Measurements from ENCODE around the gene SETD5.

The SETD5 gene

GRCh38 chr3:9388562-9389272 is 8.7 kb upstream of the SETD5 start:
- DNase-seq (ENCODE audit: low read depth) = no peak

- DNase-seq (ENCODE audit: low read depth) = no peak
These were observed 7.0 kb upstream of the SETD5 start for GRCh38 chr3:9390265-9390888.

- no peak for DNase-seq (ENCODE audit: low read depth)
These were observed 5.4 kb upstream of the SETD5 start for GRCh38 chr3:9392041-9392440.

- DNase-seq (ENCODE audit: low read depth) = no peak
These were observed 1.7 kb upstream of the SETD5 start for GRCh38 chr3:9395570-9396300.

- DNase-seq (ENCODE audit: low read depth) = peak; percentile 81
These were observed 1.1 kb upstream of the SETD5 start for GRCh38 chr3:9396301-9396631.

- peak; percentile 96 for DNase-seq (ENCODE audit: low read depth)
These were observed 633 bp upstream of the SETD5 start for GRCh38 chr3:9396632-9397331.

GRCh38 chr3:9397906-9398699 is 688 bp downstream of the SETD5 start:
- peak; percentile 5 for DNase-seq (ENCODE audit: low read depth)

- DNase-seq (ENCODE audit: low read depth) = peak; percentile 5
These were observed 1.4 kb downstream of the SETD5 start for GRCh38 chr3:9398700-9399336.

GRCh38 chr3:9399337-9399703 is 1.9 kb downstream of the SETD5 start:
- DNase-seq (ENCODE audit: low read depth) = no peak

- no peak for DNase-seq (ENCODE audit: low read depth)
These were observed 2.3 kb downstream of the SETD5 start for GRCh38 chr3:9399746-9400145.

- DNase-seq (ENCODE audit: low read depth) = no peak
These were observed 3.2 kb downstream of the SETD5 start for GRCh38 chr3:9400616-9401015.

GRCh38 chr3:9401986-9402385 is 4.6 kb downstream of the SETD5 start:
- no peak for DNase-seq (ENCODE audit: low read depth)

GRCh38 chr3:9402410-9403228 is 5.2 kb downstream of the SETD5 start:
- DNase-seq (ENCODE audit: low read depth) = no peak

GRCh38 chr3:9403463-9403862 is 6.0 kb downstream of the SETD5 start:
- DNase-seq (ENCODE audit: low read depth) = no peak

- DNase-seq (ENCODE audit: low read depth) = no peak
These were observed 7.3 kb downstream of the SETD5 start for GRCh38 chr3:9404680-9405079.

GRCh38 chr3:9405756-9406155 is 8.3 kb downstream of the SETD5 start:
- no peak for DNase-seq (ENCODE audit: low read depth)

- no peak for DNase-seq (ENCODE audit: low read depth)
These were observed 9.6 kb downstream of the SETD5 start for GRCh38 chr3:9406856-9407626.

- no peak for DNase-seq (ENCODE audit: low read depth)
These were observed 10.6 kb downstream of the SETD5 start for GRCh38 chr3:9408061-9408460.

GRCh38 chr3:9408546-9408945 is 11.1 kb downstream of the SETD5 start:
- DNase-seq (ENCODE audit: low read depth) = no peak

All from T-helper 22 cell (primary cell).